Measurements from ENCODE around the gene IHH.

- TF ChIP-seq POLR2AphosphoS5 (IDR thresholded peaks at IDR 0.05; ENCODE audit: low read depth, low read length) (no peak), TAF1 (IDR thresholded peaks at IDR 0.05; ENCODE audit: borderline replicate concordance, insufficient read depth, low read length) (no peak), SIN3A (IDR thresholded peaks at IDR 0.05; ENCODE audit: borderline replicate concordance, insufficient read depth, low read length) (no peak)
- TF ChIP-seq, protein P1, sequence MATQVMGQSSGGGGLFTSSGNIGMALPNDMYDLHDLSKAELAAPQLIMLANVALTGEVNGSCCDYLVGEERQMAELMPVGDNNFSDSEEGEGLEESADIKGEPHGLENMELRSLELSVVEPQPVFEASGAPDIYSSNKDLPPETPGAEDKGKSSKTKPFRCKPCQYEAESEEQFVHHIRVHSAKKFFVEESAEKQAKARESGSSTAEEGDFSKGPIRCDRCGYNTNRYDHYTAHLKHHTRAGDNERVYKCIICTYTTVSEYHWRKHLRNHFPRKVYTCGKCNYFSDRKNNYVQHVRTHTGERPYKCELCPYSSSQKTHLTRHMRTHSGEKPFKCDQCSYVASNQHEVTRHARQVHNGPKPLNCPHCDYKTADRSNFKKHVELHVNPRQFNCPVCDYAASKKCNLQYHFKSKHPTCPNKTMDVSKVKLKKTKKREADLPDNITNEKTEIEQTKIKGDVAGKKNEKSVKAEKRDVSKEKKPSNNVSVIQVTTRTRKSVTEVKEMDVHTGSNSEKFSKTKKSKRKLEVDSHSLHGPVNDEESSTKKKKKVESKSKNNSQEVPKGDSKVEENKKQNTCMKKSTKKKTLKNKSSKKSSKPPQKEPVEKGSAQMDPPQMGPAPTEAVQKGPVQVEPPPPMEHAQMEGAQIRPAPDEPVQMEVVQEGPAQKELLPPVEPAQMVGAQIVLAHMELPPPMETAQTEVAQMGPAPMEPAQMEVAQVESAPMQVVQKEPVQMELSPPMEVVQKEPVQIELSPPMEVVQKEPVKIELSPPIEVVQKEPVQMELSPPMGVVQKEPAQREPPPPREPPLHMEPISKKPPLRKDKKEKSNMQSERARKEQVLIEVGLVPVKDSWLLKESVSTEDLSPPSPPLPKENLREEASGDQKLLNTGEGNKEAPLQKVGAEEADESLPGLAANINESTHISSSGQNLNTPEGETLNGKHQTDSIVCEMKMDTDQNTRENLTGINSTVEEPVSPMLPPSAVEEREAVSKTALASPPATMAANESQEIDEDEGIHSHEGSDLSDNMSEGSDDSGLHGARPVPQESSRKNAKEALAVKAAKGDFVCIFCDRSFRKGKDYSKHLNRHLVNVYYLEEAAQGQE (IDR thresholded peaks at IDR 0.05; ENCODE audit: insufficient read depth in 1 of 2, low read depth in 2 of 2, low read length in 2 of 2) = no peak
Observed at GRCh38 chr2:219027511-219028055, 33.1 kb downstream of the IHH start.

All from PFSK-1 (cell line).